Fibroblast of skin of left biceps (primary cell): ENCODE measurements around the gene ARAP3.

ENCODE experiments used
- DNase-seq, 2 experiments: peaks; one replicate each; pipeline ENCODE4 v3.0.0-alpha.2; 2013; ENCODE audit warnings: low read depth in 2 of 2

Gene ARAP3

DNA sequence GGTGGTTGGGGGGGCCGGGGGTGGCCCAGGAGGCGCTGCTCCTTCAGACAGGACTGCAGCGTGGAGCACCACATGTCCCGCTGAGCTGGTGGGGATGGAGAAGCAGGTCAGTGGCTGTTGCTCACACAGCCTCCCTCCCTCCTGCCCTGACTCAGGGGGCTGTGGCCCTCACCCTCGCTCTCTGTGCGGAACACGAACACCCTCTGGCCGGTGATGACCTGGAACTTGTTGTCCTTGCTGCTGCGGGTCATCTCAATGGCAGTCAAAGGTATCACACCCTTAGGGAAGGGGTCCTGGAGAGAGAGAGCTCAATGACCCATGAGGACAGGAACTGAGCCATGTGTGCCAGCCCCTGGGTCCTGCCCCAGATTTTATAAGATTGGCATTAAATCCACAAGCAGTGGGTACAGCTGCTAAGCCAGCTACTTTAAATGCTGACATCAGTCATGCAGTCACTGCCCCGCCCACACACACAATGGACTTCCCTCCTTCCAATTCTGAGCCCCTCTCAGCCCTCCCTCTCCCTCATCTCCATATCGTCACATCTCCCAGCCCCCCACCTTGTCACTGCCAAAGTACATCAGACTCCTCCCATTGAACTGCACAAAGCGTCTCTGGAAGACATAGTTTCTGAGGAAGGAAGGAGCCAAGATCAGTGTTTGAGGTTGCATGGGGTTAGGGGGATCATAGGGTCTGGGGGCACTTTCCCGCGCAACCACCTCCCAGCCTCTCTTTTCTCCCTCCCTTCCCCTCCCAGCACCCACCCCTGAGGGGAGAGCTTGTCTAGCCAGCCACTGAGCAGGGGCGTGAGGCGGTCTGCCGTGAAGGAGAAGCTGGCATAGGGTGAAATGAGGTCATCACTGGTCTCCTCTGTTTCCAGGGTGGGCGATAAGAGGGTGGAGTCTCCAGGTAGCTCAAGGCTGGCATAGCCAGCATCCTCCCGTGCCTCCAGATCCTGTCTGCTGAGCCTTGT lies 8.9 kb downstream of the ARAP3 start:
- no peak for DNase-seq

- no peak for DNase-seq
These were observed 9.8 kb downstream of the ARAP3 start for GRCh38 chr5:141672071-141672840.

DNA sequence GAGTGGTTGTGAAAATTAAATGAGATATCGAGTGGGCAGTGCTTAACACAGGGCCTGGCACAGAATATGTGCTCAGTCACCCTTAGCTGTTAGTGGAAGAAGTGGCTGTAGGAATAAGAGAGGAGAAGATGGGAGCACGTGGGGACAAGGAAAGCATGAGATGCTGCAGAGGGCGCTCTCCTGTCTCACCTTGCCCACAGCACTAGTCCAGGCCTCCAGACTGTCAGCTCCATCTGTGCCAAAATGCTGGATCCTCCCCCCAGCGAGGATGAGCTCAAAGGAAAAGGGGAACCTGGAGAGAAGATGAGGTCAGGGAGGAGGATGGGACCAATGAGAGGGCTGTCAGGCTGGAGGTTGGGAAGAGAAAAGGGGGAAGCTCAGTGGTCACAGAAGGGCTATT lies 12.5 kb downstream of the ARAP3 start:
- DNase-seq = no peak

GRCh38 chr5:141668601-141669265 lies 13.3 kb downstream of the ARAP3 start:
- DNase-seq = no peak

- no peak for DNase-seq
These were observed 15.8 kb downstream of the ARAP3 start for GRCh38 chr5:141665995-141666940.

GRCh38 chr5:141664733-141665461 lies 17.1 kb downstream of the ARAP3 start:
- no peak for DNase-seq

GRCh38 chr5:141663506-141663905 lies 18.5 kb downstream of the ARAP3 start:
- DNase-seq = no peak

GRCh38 chr5:141662028-141662427 lies 20.0 kb downstream of the ARAP3 start:
- DNase-seq = no peak

- peak; percentile 58 to 60 for DNase-seq
These were observed 24.0 kb downstream of the ARAP3 start for GRCh38 chr5:141657937-141658545.

DNA sequence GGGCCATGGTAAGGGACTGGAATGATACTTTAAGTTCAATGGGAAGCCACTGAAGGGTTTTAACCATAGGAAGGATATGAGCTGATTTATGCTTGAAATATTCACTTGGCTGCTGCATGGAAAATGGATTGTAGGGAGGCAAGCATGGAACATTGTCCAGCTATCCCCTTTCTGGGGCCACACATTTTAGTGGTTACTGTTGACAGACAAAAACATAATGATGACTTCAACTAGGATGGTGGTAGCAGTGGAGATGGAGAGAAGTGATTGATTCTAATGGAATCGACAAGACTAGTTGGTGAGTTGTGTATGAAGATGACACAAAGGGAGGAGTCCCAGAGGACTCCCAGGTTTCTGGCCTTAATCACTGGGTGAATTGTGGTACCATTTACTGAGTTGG lies 24.6 kb downstream of the ARAP3 start:
- DNase-seq = no peak

- DNase-seq = no peak
These were observed 25.6 kb downstream of the ARAP3 start for GRCh38 chr5:141656396-141656795.

- DNase-seq = no peak
These were observed 27.0 kb downstream of the ARAP3 start for GRCh38 chr5:141655020-141655419.

GRCh38 chr5:141654298-141654697 lies 27.7 kb downstream of the ARAP3 start:
- DNase-seq = peak; percentile 57 to 60

GRCh38 chr5:141651728-141652105 lies 30.3 kb downstream of the ARAP3 start:
- DNase-seq = no peak

DNA sequence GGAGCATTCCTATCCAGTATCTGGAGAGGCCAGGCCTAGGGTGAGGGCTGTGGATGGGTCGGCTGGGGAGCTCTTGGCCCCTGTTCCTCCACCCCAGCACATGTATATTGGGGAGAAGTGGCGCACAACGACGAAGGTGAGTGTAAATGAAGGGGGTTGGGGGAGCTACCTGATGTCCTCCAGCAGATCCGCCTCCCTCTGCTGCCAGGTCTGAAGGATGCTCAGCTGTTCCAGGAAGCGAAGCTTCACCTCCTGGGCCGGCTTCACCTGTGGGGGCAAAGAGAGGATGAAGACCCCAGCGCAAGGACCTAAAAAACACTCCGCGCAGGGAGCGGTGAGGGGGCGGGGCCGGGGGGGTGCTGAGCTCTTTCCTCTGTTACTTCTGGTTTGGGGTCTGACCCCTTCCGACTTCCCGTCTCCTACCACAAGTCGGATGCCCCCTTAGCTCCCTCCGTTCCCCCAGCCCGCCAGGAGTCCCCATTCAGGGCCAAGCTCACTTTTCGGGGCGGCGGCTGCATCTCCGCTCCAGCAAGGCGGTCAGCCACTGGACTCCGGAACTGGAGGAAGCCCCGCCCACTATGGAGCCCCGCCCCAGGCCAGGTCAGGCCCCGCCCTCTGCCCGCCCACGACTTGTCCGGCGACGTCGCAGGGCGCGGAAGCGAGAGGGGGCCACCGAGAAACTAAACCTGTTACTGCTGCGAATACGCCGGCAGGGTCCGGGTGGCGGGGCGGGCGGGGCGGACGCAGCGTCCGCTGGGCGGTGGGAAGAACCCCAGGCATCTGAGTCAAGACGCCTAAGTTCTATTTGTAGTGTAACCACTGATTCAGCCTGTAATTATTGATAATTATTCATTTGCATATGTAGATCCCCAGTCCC lies 30.9 kb downstream of the ARAP3 start, which contains the start of gene FCHSD1:
Gene FCHSD1 (minus strand): TSS at position 568 of the 877 bp plus-strand sequence. CDS start 50 bp downstream, at position 518.
- no peak for DNase-seq

GRCh38 chr5:141649972-141650371 lies 32.1 kb downstream of the ARAP3 start:
- no peak for DNase-seq

DNA sequence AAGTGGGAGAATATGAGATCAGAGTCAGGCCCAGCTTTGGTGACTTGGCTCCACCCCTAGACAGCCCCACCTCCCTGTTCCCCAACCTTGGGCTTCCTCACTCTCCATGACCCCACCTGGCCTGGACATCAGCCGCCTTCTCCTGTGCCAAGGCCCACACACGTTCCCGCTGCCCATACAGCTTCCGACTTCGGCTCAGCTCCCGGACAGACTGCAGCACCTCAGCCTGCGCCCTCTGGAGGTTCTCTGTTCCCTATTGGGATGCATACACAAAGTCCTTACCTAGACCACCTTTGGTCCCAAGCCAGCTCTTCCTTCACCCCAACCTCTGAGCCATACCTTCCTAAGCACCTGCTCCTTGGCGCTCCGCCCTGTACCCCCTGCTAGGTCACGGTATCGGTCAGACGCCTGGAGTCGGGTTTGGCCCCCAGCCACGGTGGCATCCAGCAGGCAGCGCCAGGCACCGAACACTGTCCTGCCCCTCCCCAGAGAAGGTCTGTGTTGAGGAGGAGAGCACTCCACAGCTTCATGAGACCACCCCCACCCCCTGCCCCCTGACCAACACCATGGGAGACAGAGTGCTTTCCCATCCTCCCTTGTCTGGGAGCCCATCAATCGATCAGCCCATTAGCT lies 32.9 kb downstream of the ARAP3 start:
- no peak for DNase-seq

GRCh38 chr5:141647851-141648250 lies 34.2 kb downstream of the ARAP3 start:
- DNase-seq = no peak
